ENCODE results near the gene HOXD12.

The HOXD12 gene, protein sequence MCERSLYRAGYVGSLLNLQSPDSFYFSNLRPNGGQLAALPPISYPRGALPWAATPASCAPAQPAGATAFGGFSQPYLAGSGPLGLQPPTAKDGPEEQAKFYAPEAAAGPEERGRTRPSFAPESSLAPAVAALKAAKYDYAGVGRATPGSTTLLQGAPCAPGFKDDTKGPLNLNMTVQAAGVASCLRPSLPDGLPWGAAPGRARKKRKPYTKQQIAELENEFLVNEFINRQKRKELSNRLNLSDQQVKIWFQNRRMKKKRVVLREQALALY

DNA sequence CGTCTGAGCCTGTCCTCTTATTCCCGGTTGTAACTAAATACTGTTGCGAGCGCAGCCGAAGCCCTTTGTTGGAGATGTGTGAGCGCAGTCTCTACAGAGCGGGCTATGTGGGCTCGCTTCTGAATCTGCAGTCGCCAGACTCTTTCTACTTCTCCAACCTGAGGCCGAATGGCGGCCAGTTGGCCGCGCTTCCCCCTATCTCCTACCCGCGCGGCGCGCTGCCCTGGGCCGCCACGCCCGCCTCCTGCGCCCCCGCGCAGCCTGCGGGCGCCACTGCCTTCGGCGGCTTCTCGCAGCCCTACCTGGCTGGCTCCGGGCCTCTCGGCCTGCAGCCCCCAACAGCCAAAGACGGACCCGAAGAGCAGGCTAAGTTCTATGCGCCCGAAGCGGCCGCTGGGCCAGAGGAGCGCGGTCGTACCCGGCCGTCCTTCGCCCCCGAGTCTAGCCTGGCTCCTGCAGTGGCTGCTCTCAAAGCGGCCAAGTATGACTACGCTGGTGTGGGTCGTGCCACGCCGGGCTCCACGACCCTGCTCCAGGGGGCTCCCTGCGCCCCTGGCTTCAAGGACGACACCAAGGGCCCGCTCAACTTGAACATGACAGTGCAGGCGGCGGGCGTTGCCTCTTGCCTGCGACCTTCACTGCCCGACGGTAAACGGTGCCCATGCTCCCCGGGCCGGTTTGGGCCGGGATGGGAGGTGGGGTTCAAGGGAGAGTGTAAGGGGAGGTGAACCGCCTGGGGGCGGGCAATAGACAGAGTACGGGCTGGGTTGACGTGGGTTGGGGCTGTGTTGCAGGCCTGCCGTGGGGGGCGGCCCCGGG lies at the start of gene HOXD12:
HOXD12 (plus strand) TSS at position 68 of the 819 bp plus-strand sequence; CDS start at position 75, 7 bp downstream.
- DNase-seq, result no peak

DNA sequence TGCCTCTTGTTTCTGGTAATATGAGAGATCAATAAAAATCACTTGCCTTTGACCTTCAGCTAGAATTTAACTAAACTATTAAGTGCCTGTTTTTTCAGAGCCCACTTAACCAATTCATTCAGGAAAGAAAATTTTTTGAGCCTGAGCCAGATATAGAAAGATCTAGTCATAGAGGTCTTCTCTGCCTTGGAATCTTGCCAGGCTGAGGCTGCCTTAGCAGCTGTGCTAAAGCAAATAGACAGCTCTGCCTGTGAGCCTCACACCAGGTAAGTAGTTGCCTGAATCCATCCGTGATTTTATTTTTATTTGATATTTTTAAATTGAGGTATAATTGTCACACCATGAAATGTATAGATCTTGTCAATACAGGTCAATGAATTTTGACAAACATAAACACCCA lies 43.2 kb upstream of the HOXD12 start:
- DNase-seq, result no peak

DNA sequence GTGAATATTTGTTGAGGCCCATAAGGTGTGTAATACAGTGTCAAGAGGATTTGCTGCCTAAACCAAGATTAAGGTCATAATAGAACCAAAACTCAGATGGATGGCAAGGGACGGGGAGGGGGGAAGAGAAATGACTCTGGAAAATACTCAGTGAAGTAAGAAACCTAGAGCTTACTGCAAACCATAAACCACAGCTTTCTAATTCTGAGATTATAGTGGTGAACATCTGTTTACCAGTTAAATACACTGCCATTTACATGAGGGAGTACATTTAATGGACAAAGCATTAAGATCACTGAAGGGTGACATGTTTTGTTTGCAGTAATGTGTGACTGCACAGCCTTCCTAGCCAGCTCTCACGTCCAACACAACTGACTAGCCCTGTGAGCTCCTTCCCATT lies 35.6 kb upstream of the HOXD12 start:
- no peak for DNase-seq

DNA sequence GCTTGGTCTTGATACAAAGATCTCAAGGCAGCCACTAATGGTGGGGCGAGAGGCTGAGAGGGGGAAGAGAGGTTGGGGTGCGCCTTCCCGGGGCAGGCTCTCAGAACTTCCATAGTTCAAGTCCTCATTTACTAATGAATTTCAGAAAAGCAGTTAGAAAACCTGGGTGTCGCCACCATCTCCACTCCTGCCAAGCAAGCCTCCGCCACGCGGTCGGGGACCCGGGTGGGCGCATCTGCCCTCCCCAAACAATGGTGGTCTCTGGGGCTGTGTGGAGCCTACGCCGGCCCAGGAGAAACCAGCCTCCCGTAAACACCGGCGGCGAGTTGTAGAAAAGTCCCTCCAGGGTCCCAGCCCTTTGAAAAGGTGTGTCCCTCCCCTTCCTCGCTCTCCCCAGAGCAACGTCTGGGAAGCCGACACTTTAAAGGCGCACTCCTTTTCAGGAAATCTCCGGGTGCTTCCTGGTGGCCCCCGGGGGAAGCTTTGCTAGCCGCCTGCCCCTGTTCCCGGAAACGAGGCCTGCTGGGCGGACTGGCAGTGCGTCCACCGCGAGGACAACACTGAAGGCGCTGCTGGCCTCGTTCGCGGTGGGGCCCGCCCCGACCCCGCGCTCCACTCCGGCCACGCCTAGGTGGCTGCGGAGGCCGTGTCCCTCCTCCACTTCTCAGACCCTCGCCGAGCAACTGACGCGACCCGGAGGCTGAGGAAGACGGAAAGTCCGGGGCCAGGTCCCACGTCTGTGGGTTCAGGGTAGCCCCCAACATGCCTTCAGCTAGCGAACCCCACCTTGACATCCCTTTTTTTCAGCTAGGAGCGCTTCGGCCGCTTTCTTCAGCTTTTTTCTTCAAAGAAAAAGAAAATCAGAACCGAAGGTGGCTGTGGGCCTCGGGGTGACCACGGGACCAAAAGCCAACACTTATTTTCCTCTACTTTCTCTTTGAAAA lies 32.7 kb upstream of the HOXD12 start:
- no peak for DNase-seq

DNA sequence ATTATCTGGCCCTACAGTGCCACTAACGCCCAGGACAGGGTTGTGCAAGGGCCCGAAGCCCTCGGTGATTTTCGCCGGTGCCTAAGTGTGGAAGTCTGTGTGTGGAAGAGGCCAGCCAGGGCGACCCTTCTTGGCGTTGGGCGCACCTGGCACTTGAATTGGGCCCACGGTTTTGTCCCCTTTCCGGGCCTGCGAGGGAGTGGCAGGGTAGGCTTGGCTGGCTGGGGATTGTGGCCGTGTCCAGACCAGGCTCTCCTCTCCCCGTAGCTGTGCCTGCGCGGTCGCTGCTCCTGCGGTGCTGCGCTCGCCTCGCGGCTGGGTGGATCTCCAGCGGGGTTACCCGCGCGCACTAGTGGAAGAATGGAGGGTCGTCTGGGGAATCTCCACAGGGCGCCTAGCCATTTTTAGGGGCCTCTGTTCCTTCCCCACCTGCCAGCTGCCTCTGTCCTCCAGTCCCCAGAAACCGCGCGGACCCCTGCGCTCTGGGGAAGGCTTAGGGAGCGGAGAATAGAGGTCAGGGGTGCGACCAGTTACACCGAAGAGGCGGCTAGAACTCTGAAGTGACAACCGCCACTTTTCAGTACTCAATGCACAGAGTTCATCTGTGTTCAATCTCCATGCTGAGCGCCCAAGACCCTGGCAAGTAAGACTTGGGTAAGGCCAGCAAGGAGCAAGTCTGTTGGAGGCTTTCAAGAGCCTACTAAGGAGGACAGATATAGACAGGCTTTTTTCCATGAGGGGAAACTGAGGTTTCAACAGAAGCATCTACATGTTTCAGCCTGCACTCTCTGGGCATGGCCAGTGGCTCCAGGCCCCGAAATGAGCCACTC lies 31.8 kb upstream of the HOXD12 start:
- DNase-seq, result no peak

DNA sequence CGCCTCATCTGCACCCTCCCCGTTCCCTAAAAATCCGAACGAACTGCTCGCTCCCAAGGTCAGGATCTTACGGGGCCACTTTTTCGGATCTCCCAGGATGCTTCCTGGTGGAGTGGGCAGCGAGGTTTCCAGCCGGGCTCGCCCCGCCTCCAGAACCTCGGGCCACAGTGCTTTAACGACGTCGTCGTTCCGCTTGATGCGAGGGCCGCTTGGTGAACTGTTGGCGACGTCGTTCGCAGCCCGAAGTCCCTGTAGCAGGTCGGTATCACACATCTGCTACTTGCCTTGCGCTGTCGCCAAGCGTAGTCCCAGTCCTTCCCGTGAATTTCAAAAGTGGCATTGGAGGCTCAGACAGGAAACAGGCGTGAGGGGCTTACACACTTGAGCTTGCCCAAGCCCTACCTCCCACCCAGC lies 31.2 kb upstream of the HOXD12 start:
- DNase-seq, result no peak

DNA sequence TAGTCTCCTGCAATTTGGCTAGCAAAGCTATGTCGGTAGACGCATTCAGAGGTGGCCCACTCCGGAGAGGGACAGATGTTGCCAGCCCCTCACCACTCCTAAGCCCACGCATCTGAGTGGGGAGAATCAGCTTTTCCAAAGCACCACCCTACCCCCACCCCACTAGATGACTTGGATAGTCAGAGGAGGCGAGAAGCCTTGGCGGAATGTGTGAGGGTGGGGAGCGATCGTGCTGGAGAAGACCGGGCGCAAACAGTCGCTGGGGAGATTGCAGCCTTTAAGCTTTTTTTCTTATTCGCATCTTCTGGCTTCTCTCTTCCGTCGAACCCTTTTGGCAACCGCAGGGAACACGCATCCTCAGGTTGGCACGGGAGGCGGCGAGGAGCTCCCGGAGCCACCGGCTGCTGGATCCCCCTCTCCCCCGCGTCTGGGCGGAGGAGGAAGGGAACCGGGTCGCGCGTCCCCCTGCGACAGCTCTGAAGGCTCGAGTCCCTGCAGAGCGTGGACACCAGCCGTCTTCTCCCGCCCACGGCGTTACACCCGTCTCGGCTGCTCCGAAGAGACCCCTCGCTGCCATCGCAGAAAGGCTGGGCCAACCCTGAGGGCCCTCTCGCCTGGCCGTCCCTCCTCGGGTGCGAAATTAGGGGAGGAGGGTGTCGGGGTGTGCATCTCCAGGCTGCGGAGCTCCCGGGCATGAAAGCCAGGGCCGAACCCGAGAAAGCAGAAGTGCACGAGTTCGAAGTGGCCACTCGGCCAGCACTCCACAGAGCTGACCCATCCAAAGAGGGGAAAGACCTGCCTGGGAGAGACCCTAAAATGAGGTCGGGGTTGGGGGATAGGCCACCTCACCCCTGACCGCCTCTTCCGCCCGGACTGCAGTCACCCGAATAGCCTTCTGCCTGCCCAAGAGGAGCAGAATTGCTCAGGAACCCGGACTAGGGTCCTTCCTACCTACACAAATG lies 28.0 kb upstream of the HOXD12 start:
- DNase-seq, result no peak

DNA sequence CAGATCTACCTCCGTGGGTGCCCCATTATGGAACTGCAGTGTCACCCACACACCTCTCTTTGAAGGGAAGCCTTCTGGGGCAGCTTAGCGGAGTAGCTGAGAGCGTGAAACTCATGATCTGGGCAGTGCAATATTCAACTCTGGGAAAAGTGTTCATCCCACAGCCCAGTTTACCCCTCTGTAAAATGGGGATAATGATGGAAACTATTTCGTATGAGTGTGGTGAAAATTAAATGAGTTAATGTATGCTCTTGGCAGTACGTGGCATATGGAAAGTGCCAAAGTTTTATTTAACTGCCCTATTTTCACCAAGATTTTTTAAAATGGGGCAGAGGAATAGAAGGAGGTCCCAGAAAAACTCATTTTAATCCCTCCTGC lies 27.3 kb upstream of the HOXD12 start:
- DNase-seq, result no peak

DNA sequence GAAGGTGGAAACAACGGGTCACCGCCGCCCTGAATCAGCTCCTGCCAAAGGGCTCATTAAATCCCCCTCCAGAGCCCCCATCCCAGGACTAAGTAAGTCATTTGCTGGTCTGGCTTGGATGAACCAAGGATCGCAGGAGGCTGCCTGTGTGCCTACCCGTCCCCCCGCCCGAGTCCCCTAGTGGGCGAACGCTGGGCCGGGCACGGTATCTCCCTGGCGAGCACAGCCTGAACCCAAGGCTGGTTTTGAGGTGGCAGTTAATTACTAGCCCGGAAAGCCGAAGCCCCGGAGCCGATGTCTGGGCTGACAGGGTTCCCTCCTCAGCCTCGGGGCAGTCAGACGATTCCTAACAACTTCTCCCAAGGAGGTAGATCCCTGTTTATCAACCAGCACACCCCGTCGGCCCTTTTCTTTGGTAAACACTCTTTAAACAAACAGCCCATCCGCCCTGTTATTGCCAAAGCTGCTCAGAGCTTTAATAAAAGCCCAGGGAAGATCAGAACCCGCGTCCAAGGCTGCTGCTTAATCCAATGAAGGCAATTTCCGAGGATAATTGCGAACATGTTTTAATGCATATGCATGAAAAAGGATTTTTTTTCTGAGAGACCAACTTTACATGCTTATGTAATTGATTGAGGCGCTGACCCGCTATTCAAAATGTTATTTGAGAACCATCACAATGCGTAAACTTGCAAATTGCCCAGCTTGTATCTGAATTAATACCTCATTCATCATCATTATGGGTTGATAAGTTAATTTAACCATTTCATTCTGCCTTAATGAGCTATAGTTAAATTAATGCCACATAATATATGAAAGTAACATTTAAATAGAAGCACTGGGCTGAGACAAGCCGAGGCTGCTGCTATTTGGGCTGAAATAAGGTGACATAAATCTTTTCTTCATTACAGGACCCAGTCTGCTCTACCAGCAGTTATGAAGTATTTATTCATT lies 26.4 kb upstream of the HOXD12 start:
- no peak for DNase-seq

DNA sequence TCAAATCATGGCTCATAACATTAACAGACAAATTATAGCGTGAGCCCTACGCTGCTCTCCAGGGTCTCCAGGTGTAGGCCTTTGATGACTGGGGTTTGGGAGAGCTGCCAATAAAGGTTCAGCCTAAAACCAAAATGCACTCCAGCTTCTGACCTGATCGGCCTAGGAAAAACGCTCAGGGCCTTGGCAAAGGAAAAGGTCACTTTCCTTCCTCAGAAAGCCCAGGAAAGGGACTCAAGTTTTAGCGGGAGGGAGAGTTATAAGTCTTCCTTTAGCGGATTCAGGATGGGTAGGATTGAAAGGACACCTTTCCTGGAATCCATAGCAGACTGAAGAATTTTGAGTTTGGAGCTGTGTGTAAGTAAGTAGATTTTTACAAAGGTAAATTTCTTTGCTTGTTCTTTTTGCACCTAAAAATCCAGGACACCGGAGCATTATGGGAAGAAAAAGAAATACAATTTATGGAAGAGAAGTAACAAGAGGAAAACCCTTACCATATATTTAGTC lies 24.6 kb upstream of the HOXD12 start:
- DNase-seq, result no peak

DNA sequence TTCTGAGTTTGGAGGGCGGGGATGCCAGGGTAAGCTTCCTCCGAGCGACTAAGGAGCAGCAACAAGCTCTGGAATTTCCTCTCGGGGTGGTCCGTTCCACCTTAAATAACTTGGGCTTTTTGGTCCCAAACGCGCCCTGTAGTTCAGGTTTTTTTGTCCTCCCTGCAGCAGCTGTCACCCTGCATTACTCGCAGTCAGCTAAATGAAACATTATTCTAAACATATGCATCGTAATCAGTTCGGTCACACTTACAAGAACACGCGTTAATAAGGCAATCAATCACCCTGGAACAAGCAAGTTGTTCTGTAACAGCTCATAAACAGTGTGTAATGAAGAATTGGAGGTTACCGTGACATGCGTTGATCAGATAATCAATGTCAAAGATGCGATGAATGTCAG lies 24.1 kb upstream of the HOXD12 start:
- DNase-seq, result no peak

DNA sequence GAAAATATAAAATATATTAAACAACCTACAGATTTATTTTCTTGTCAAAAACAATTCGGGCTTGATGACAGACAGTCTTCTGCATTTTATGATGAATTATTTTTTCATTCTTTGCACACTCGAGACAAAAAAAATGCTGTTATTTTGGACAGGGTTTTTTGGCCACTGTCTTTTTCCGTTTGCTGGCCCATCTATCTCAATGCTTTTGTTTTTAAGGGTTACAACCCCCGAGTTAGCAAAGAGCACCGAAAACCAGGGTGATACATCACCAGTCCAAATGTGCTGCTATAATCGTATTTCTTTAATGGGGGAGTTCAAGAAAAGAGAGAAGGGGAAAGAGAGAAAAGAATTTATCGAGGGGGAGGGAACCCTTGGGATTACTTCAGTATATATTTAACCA lies 23.5 kb upstream of the HOXD12 start:
- no peak for DNase-seq

DNA sequence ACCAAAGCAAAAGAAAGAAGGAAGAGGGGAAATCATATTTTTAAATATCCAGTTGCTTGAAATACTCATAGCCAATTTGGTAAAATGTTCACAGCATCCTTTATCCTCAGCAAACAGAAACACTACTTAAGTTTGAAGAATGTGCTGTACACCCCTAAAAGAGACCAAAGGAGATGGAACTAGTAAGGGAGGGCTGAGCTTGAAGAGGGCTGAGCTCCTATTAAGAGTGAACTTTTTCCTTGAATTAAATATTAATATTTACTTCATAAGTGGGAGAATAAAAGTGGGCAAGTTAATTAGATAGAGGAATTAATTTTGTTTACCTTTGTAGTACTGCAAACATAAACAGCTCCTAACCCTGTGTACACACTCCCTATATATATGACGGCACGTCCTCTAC lies 22.8 kb upstream of the HOXD12 start:
- DNase-seq, result no peak

DNA sequence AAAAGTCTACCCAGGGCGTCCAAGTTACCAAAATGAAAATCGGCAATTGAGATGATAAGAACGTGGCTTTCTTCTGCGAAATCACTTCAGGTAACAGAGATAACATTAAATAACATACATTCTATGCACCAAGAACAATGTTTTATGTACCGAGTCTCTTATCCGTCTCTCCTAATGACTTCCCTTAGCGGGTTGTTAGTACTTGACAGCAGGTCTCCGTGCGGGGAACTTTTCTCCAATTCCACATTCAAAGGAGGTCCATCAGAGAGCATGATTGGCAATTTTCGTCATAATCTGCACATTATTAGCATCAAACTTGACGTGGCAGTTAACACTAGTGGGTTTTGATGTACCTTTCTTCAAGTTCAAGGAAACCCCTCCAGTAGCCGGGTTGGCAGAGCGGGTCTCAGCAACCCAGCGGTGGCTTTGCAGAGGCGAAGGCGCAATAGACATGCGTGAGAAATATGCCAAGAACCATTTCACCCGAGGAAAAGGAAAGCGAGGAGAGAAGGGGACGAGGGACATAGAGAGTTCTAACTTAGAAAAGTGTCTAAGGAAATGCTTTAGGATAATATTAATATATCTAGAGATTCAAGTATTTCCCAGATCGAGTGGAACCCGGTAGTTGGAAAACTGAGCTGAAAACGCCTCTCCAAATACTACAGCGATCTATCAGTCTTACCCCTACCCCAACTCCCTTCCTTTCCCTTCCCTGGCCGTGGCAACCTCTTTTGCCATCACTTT lies 20.9 kb upstream of the HOXD12 start:
- DNase-seq, result no peak

DNA sequence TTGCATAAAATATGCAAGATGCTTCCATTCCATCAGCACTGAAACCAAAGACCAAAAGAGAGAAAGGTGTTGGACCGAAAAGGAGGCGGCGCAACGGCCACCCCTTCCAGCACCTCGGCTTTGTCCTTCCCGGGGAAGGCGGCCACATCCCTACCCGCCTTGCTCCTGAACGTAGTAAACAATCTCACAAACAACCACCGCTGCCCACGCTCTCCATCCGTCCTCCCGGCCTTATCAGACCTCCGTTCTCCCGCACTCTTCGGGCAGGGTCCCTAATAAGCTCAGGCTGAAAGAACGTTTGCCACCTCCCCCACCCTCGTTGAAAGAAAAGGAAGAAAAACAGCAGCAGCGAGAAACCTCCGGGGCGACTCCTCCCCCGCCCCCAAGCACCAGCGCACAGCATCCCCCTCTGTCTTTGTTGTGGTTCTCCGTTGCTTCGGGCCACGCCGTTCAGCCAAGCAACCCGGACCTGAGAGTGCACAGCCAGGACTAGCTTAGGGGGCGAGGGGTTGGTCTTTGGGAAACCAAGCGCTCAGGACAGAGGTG lies 20.2 kb upstream of the HOXD12 start:
- DNase-seq, result no peak

DNA sequence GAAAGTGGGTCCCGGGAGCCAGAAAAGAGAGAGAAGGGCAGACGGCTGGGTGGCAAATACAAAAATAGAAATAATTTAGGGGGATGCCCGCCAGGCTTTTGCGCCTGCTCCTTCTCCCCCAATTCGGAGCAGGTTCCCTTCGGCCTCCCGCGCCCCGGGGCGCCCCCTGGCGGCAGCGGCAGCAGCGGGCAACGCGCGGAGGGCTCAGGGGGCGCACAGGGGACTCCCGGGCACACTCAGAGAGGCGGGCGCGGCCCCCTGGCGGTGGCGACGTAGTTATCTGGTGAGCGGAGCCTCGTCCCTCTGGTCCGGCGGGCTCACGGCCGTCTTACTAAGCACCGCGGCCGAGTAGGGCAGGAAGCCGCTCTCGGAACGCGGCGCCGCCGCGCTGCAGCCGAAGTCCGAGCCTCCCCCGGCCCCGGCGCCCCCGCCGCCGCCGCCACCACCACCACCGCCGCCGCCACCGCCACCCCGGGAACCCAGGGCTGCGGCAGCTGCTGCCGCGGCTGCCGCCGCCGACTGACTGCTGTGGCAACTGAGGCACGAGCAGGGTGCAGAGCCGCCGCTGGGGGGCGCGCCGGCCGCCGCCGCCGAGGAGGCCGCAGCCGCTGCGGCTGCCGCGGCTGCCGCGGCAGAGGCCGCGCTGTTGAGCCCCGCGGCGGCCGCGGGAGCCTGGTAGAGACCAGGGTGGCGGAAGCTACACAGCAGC lies 19.6 kb upstream of the HOXD12 start:
- no peak for DNase-seq

DNA sequence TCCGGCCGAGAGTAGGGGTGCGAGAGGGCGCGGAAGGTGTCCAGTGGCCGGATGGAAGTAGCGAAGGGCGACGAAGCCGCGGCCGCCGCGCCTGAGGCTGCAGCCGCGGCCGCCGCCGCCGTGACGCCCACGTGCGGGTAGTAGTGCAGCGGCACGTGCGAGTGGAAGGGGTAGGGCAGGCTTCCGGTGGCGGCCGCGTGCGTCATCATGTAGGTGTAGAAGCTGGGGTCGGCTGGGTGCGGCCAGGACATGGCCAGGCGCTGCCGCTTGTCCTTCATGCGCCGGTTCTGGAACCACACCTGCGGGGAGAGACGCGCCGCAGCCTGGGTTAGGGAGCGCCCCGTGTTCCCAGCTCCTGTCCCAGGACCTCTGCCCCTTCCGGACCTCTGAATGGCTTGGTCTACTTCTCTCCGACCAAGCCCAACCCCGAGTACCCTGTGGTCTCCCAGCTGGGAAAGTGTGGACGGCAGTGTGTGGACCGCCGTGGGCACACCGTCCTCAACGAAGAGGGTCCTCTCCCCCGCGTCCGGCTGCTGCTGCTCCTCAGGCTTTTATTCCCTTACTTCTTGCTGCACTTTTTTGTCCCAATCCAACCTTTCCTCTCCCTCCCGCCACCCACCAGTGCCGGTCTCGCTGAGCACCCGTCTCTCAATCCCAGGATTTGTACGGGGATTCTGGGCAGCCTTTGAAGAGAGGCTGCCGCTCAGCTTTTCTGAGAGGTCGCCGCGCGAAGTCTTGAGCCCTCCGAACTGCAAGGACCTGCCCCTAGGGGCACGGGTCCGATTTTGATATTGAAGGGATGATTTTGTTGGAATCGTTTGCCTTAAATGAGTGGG lies 18.8 kb upstream of the HOXD12 start:
- DNase-seq, result no peak

Data from bone marrow (tissue), 2 donors.